GM19395 (cell line): ENCODE data around the gene SNX18.
A peak's percentile ranks its signal among the peaks of the same experiment; 100 is the strongest.
"Not testable (repeated sequence)": the region's sequence is repeated elsewhere in the genome, so short reads cannot be mapped to it uniquely, and the experiment has no call there.

Experiments used
- ATAC-seq: cut with Tn5 transposase; IDR thresholded peaks from one replicate; pipeline ENCODE4 v1.9.1; 2021; ENCODE audit warnings: mild to moderate bottlenecking, moderate library complexity; ENCODE audit not compliant: unreplicated experiment

Gene SNX18, protein sequence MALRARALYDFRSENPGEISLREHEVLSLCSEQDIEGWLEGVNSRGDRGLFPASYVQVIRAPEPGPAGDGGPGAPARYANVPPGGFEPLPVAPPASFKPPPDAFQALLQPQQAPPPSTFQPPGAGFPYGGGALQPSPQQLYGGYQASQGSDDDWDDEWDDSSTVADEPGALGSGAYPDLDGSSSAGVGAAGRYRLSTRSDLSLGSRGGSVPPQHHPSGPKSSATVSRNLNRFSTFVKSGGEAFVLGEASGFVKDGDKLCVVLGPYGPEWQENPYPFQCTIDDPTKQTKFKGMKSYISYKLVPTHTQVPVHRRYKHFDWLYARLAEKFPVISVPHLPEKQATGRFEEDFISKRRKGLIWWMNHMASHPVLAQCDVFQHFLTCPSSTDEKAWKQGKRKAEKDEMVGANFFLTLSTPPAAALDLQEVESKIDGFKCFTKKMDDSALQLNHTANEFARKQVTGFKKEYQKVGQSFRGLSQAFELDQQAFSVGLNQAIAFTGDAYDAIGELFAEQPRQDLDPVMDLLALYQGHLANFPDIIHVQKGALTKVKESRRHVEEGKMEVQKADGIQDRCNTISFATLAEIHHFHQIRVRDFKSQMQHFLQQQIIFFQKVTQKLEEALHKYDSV

DNA sequence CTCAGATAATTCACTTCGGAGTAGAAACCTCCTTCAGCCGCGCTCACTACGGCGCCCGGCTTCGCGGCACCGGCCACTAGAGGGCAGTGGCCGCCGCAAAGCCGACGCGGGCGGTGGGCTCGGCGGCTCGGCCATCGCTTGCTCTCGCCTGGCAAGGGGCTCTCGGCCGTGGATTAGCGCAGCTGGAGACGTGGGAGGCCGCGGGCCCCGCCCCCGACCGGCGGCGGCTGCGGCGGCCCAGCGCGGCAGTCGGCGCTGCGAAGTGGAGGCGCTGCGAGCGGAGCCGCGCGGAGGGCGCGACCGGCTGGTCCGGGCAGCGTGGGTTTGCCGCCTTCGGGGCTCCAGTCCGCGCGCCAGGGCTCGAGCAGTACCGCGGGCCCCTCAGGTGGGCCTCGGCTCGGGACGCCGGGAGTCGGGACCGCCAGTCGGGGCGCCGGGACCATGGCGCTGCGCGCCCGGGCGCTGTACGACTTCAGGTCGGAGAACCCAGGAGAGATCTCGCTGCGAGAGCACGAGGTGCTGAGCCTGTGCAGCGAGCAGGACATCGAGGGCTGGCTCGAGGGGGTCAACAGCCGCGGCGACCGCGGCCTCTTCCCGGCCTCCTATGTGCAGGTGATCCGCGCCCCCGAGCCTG, at the start of gene SNX18:
Gene SNX18, plus strand, starts transcription at position 248 of the 634 bp plus-strand sequence. Its CDS starts 194 bp downstream, at position 442.
- peak; percentile 96 for ATAC-seq

DNA sequence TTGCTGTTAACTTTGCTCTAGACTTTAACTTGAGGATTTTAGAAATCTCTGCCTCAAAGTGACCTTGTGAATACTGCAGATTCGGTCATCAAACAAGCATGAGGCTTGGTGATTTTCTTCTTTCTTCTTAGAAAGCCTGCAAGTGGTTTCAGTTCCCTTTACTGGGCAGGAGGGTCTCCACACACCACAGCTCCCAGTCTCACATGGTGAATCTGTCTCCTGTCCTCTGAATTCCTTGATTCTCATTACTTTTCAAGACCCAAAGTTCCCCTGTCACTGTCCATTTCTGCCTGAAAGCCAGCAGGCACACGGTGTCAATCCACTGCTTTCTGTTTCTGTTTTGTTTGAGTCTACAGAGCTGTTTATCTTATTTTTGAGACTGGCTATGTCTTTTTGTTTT, 47.9 kb upstream of the SNX18 start:
- ATAC-seq: peak; percentile 97

DNA sequence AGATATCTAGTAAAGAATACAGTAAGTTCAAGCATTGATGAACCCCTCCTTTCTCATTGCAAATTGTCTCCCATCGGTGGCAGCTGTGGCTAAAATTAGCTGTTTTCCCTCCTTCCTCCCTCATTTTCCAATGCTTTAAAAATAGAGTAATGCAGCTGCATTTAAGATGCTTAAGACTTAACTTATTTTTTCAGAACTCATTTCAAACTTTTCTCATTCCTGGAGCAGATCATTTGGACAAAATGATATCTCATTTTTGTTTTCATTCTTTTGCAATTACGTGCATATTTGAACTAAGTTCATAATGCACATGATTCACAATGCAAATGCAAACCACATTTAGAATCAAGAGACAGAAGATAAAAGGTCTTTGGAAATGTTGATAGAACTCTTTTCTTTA, 47.4 kb upstream of the SNX18 start:
- ATAC-seq: no peak

DNA sequence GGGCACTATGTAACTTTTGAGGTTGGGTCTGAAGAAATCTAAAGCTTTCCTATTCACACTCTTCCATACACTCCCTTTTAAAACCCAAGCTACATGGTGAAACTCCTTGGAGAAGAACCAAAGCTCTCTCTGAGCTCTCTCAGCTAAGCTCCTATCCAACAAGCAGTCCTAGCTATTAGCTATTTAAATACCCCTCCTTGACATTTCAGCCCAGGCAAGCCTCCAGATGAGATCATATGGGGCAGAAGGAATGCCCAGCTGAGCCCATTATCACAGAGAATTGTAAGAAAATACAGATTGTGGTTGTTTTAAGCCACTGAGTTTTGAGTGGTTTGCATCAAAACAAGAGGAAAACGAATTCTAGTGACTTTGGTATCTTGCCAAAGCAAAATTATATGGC, 46.9 kb upstream of the SNX18 start:
- no peak for ATAC-seq

DNA sequence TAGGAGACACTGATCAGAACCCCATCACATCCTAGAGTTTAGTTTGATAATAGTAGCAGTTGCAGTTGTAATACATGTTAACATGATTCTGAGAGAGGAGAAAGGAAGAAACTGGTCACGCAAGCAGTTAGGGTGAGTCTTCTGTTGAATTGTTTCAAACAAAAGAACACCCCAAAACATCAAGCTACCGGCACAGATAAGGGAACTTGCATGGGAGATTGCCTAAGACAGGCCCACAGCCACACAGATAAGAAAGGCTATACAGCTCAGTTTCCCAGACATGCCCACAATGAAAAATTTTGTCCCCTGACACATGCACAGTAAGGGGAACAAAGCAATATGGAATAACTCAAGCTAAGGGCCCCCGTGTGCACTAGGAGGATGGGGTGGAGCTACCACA, 46.2 kb upstream of the SNX18 start:
- ATAC-seq: no peak

DNA sequence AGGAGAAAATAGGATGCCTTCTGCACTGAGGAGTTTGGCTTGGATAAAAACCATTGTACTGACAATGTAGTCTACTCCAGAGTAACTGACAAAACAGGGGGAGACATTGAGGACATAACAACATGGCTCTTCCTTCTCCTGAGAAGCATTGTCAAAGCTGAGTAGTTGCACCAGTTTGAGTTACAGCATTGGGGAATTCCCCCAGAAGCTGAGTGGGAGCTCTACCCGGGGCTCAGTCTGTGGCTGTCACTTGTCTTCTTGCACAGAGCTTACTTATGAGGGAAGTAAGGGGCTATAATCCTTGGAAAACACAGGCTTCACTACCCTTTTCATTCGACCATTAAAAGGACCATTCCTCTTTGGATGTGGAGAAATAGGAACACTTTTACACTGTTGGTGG, 40.9 kb upstream of the SNX18 start:
- no peak for ATAC-seq

DNA sequence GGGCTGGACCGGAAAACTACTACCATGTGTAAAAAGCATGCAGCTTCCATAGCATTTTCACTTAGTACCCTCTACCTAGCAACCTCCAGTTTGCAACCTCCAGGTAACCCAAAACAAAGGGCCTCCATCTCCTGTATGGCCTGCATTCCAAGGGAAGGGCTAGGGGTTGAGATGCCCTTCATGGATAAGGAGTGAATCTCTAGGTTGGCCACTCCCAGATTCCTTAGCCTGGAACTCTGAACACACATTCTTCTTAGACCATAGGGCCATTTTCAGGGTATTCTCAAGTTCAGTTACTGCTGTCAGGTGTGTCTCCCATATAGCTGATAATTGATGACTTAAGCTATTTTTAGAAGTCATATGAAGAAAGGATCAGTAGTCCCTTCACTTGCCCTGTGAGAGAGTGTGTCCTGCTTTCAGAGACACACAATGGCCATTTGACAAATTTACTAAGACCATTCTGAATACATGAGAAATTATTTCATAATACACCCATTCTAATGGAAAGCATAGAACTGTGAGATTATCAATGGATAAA, 39.5 kb upstream of the SNX18 start:
- ATAC-seq: no peak

DNA sequence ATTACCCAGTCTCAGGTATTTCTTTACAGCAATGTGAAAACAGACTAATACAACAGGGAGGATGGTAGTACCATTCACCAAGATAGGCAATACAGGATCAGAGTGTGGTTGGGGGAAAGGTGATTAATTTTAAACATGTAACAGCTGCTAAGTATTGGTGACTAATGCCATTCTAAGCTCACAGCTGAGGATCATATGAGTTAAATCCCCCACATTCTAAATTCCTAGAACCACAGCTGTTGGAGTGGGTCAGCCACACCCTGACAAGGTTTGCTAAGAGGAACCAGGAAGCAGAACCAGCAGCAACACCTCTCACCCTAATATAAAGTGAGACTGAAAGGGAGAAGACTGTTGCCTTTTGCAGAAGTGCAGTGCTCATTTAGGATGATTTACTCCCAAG, 37.3 kb upstream of the SNX18 start:
- no peak for ATAC-seq

DNA sequence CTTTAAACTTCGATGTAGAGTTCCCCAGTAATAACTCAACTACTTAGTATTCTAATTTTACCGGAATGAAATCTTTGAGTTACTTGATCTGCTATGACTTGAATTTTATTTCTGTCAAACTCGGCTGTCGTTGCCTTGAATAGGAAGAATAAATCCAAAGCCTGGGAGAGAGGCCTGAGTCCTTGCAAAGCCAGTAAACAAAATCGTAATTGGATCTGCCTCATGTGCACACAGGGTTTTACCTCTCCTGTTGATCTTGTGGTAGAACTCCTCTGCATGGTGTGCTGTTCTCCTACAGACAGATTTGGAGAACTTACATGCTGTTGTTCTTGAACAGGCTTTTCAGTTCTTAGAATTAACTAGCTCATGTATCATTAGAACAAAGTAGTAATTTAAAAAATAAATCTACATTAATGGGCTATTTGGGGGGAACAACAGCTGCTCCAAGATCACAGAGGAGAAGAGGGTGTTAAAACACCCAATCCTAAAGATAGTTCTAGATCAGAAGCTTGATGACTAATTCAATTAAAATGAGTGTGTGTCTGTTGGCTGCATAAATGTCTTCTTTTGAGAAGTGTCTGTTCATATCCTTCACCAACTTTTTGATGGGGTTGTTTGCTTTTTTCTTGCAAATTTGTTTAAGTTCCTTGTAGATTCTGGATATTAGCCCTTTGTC, 33.2 kb upstream of the SNX18 start:
- ATAC-seq: no peak

DNA sequence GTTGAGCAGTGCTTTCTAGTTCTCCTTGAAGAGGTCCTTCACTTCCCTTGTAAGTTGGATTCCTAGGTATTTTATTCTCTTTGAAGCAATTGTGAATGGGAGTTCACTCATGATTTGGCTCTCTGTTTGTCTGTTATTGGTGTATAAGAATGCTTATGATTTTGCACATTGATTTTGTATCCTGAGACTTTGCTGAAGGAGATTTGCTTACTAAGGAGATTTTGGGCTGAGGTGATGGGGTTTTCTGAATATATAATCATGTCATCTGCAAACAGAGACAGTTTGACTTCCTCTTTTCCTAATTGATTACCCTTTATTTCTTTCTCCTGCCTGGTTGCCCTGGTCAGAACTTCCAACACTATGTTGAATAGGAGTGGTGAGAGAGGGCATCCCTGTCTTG, 31.9 kb upstream of the SNX18 start:
- ATAC-seq: not testable (repeated sequence)

DNA sequence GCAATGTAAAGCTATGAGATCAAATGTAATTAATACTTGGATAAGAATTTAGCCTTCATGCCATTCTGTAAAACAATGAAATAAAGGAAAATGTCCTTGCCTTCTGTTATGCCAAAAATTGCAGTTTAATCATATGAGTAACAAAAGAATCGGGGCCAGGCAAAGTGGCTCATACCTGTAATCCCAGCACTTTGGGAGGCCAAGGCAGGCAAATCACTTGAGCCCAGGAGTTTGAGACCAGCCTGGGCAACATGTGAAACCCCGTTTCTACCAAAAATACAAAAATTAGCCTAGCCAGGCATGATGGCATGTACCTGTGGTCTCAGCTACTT, 27.9 kb upstream of the SNX18 start:
- not testable (repeated sequence) for ATAC-seq

DNA sequence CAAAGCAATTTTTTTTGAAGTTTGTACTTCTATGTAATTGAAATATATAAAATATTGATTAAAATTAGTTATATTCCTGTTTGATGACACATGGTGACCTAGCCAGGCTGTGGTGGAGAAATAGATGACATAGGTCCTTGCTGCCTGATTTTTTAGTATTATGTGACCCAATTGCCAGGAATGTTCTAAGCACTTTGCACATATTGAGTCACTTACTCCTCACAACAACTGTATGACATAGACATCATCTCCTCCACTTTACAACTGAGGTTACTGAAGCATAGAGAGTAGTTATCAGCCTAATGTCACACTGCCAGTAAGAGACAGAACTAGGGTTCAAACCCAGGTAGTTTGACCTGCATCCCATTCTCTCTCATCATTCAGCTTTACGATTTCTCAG, 26.2 kb upstream of the SNX18 start:
- no peak for ATAC-seq

DNA sequence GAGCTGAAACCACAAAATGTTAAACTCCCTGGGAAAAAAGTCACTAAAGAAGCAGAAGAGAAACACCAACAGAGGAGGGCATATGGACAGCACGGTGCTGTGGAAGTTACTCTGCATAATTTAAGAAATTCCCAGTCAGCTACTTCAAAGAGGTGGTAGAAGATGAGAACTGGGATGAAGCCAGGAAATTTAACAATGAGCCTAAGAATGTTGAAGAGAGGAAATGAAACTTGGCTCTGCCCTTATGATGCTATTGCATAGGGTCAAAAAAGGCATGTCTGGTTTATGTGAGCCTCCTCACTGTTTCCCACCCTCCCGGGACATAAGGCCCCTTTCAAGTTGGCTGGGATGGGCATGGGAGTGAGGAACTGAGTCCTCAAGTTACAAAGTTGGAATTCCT, 25.4 kb upstream of the SNX18 start:
- no peak for ATAC-seq

DNA sequence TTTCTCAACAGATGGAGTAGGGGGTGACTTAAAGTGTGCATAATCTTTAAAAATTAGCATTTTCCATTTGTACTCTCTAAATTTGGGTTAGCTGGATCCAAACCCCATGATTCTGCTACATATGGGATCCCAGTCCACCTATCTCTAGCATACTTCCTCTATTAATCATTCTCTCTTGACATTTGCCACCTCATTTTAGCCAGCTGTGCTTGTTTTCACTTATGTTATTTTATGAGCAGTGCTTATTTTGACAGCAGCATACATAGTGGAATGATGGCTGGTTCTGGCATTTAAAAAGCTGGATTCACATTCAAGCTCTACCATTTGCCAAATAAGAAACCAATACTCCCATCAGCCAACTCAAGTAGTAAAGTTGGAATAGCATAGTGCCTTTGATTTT, 22.5 kb upstream of the SNX18 start:
- ATAC-seq: no peak

DNA sequence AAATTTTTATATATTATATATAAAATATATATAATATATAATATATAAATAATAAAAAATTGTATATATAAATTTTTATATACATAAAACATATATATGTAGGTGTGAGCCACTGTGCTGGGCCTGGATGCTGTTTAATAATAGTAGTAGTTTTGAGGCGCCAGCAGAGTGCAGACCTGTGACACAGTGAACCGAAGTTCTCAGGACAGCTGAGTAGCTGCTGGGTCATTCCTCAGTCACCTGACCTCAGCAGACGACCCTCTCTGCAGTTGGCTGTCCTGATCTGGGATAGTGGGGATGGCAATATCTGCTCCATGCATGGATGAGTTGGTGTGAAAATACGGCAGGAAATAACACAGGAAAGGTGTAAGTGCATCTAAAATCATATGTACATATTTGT, 3.3 kb upstream of the SNX18 start:
- no peak for ATAC-seq

DNA sequence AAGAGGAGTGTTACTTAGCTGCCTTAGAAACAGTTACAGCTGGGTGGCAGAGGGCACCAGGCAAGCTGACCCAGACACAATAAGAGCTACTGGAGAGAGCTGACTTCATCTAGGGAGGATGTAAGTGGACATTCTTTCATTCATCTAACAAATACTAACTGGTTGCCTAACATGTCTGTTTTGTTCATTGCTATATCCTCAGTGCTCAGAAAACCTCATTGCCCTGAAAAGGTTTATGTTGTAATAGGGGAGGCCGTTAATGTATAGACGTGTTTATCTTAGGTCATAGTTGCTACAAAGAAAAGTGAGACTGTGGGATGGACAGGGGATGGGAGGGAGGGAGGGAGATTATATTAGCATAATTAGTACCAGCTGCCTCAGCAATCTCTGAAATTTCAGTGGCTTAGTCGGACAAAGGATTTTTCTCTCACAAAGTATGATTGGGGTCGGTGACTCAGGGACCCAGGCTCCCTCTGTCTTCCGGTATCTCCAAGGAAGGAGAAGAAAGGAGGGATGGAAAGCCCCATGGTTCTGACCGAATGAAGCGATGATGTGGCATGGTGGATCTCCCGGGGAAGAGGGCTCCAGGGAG, 2.6 kb upstream of the SNX18 start:
- no peak for ATAC-seq

DNA sequence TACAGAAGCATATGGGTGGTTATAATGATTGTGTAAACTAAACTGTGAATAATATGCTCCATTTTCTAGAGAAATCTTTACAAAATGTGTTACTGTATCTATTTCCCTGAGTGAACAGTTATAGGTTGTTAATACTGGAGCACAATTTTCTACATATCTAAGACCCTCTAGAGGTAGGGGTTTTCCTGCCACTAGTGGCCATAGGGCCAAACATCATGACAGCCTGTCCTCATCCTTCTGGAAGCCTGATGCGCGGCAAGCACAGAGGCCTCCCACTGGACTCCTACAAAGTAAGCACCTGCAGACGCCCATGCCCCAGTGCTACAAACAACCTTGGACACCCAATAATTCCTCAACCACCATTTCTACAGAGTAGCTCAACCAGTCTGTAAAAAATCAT, 1.9 kb upstream of the SNX18 start:
- ATAC-seq: no peak

DNA sequence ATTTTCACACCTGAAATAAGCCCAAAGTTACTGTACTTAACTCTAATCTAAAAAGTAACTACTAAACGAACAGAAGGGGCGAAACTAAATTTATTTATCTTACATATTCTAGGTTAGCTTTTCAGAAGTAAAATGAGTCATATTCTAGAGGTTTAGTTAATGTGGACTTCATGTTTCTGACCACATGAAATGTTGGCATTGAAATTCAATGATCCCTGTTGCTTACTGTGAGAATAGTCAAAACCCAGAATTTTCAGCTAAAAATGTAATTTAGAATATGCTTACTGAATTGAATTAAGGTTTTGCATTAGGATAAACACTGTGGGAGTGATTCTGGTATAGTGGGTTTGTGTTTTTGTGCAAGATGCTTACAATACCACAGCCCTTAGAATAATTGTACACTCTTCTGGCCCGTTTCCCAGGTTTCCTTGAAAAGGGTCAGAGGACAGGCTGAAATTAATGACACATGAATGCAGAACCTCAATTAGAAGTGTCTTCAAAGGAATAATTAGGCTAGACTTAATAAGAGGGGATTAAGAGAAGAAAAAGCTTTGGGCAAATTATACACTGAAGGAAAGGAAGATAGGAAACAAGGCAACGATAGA, 1.4 kb upstream of the SNX18 start:
- no peak for ATAC-seq

DNA sequence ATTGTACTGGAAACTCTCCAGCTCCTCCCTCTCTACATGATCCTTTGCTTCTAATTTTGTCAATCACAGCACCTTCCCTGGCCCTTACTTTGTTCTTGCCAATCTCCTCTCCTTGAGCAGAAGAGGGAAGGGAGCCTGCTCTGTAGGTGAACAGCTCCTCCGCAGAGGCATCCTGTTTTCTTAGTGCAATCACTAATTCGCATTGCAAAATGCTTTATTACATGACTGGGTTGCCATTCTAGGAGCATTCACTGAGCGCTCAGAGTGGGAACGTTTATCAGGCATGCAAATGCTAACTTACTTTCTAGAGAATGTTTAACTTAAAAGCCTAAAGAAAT, 416 bp upstream of the SNX18 start:
- ATAC-seq: no peak

DNA sequence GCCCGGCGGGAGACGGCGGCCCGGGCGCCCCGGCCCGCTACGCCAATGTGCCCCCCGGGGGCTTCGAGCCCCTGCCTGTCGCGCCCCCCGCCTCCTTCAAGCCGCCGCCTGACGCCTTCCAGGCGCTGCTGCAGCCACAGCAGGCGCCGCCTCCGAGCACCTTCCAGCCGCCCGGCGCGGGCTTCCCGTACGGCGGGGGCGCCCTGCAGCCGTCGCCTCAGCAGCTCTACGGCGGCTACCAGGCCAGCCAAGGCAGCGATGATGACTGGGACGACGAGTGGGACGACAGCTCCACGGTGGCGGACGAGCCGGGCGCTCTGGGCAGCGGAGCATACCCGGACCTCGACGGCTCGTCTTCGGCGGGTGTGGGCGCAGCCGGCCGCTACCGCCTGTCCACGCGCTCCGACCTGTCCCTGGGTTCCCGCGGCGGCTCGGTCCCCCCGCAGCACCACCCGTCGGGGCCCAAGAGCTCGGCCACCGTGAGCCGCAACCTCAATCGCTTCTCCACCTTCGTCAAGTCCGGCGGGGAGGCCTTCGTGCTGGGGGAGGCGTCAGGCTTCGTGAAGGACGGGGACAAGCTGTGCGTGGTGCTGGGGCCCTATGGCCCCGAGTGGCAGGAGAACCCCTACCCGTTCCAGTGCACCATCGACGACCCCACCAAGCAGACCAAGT, 723 bp downstream of the SNX18 start:
- ATAC-seq: peak; percentile 39
